HL-60 (cell line): ENCODE data around the gene ST7L.

Experiments used
- CTCF ChIP-seq: IDR thresholded peaks from one replicate; pipeline ENCODE4 v1.5.1; 2011; ENCODE audit warnings: low read length, control low read depth, inconsistent platforms; ENCODE audit not compliant: insufficient read depth
- GABPA ChIP-seq: IDR thresholded peaks from 2 replicates; pipeline ENCODE4 v1.6.1; 2012; ENCODE audit warnings: low read depth
- POLR2AphosphoS5 ChIP-seq: IDR thresholded peaks from 2 replicates; pipeline ENCODE4 v1.6.1; 2012; ENCODE audit warnings: low read depth
- REST ChIP-seq: IDR thresholded peaks from 2 replicates; pipeline ENCODE4 v1.6.1; 2012; ENCODE audit warnings: low read depth; ENCODE audit not compliant: insufficient replicate concordance
- SPI1 ChIP-seq: IDR thresholded peaks from 2 replicates; pipeline ENCODE4 v1.6.1; 2012; ENCODE audit warnings: low read depth, mild to moderate bottlenecking, borderline replicate concordance

GRCh38 chr1:112505878-112506277 lies 113.1 kb downstream of the ST7L start:
- no peak for TF ChIP-seq CTCF
- no peak for TF ChIP-seq REST
- TF ChIP-seq SPI1, result no peak
- no peak for TF ChIP-seq POLR2AphosphoS5
- no peak for TF ChIP-seq GABPA
